ENCODE measurements around the gene MTUS2.

DNA sequence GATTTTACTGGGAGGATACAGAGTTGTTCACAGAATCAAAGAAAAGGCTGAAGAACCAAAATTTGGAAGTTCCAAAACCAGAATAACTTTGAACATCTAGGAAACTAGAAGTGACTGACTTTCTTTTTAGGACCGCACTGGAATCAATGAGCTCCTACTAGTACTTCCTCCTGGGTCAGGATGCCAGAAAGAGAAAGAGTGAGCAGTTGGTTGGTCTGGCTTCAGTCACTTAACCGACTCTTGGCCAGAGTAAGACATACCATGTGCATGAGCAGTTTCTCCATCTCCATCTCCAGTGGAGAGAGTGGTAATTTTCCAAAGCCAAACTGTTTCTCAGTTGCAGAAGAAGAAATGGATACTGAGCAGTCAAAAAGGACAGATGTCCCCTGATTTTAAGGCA, 27.1 kb upstream of the MTUS2 start:
- TF ChIP-seq EZH2 (IDR thresholded peaks at IDR 0.05) (no peak), CTCF (IDR thresholded peaks at IDR 0.05) (no peak)

Measured in neural progenitor cell (in vitro differentiated cells).